ENCODE data around the gene HTRA1.

Gene HTRA1

GRCh38 chr10:122461729-122462532 lies 578 bp downstream of the HTRA1 start:
- DNase-seq (ENCODE audit: low spot score): no peak
- no peak overlapping the region for H3K27ac Mint-ChIP-seq
- peaks cover 2% of the 10 kb centered on the region for H3K4me1 Mint-ChIP-seq (ENCODE audit: low read depth)
- peak overlapping the region; percentile 78 for H3K4me3 Mint-ChIP-seq
- H3K27me3 Mint-ChIP-seq (ENCODE audit: low read depth): peaks cover 72% of the 10 kb centered on the region
- H3K9me3 Mint-ChIP-seq: no peaks in the 10 kb centered on the region
- peaks cover 2% of the 10 kb centered on the region for H3K36me3 Mint-ChIP-seq (ENCODE audit: low read depth)

GRCh38 chr10:122462533-122463465 lies 1.4 kb downstream of the HTRA1 start:
- Mint-ChIP-seq H3K27ac (no peak overlapping the region), H3K4me1 (ENCODE audit: low read depth) (peaks cover 2% of the 10 kb centered on the region), H3K4me3 (peak overlapping the region; percentile 78), H3K36me3 (ENCODE audit: low read depth) (peaks cover 2% of the 10 kb centered on the region), H3K27me3 (ENCODE audit: low read depth) (peaks cover 63% of the 10 kb centered on the region), H3K9me3 (no peaks in the 10 kb centered on the region)
- no peak for DNase-seq (ENCODE audit: low spot score)

- Mint-ChIP-seq H3K4me3 (no peak overlapping the region), H3K9me3 (no peaks in the 10 kb centered on the region), H3K4me1 (ENCODE audit: low read depth) (peaks cover 2% of the 10 kb centered on the region), H3K36me3 (ENCODE audit: low read depth) (peaks cover 2% of the 10 kb centered on the region), H3K27me3 (ENCODE audit: low read depth) (peaks cover 57% of the 10 kb centered on the region), H3K27ac (no peak overlapping the region)
- DNase-seq (ENCODE audit: low spot score): no peak
Measured at GRCh38 chr10:122463466-122464249, 2.3 kb downstream of the HTRA1 start.

GRCh38 chr10:122464250-122464510 lies 2.8 kb downstream of the HTRA1 start:
- DNase-seq (ENCODE audit: low spot score): no peak
- Mint-ChIP-seq H3K27ac (no peak overlapping the region), H3K4me3 (no peak overlapping the region), H3K36me3 (ENCODE audit: low read depth) (peaks cover 2% of the 10 kb centered on the region), H3K27me3 (ENCODE audit: low read depth) (peaks cover 53% of the 10 kb centered on the region), H3K9me3 (no peaks in the 10 kb centered on the region), H3K4me1 (ENCODE audit: low read depth) (peaks cover 2% of the 10 kb centered on the region)

GRCh38 chr10:122464586-122464985 lies 3.2 kb downstream of the HTRA1 start:
- peaks cover 2% of the 10 kb centered on the region for H3K36me3 Mint-ChIP-seq (ENCODE audit: low read depth)
- H3K27ac Mint-ChIP-seq: no peak overlapping the region
- peaks cover 2% of the 10 kb centered on the region for H3K4me1 Mint-ChIP-seq (ENCODE audit: low read depth)
- no peak for DNase-seq (ENCODE audit: low spot score)
- H3K4me3 Mint-ChIP-seq: no peak overlapping the region
- H3K27me3 Mint-ChIP-seq (ENCODE audit: low read depth): peaks cover 49% of the 10 kb centered on the region
- no peaks in the 10 kb centered on the region for H3K9me3 Mint-ChIP-seq

- DNase-seq (ENCODE audit: low spot score): no peak
- H3K27me3 Mint-ChIP-seq (ENCODE audit: low read depth): peaks cover 47% of the 10 kb centered on the region
- peaks cover 2% of the 10 kb centered on the region for H3K4me1 Mint-ChIP-seq (ENCODE audit: low read depth)
- no peak overlapping the region for H3K27ac Mint-ChIP-seq
- no peak overlapping the region for H3K4me3 Mint-ChIP-seq
- no peaks in the 10 kb centered on the region for H3K9me3 Mint-ChIP-seq
- H3K36me3 Mint-ChIP-seq (ENCODE audit: low read depth): peaks cover 2% of the 10 kb centered on the region
Measured at GRCh38 chr10:122465401-122466040, 4.2 kb downstream of the HTRA1 start.

GRCh38 chr10:122466951-122467381 lies 5.6 kb downstream of the HTRA1 start:
- H3K27me3 Mint-ChIP-seq (ENCODE audit: low read depth): peaks cover 48% of the 10 kb centered on the region

GRCh38 chr10:122467701-122468100 lies 6.3 kb downstream of the HTRA1 start:
- Mint-ChIP-seq H3K4me3 (no peak overlapping the region), H3K9me3 (no peaks in the 10 kb centered on the region), H3K4me1 (ENCODE audit: low read depth) (peaks cover under 1% of the 10 kb centered on the region), H3K36me3 (ENCODE audit: low read depth) (peaks cover 2% of the 10 kb centered on the region), H3K27me3 (ENCODE audit: low read depth) (peaks cover 44% of the 10 kb centered on the region), H3K27ac (no peak overlapping the region)
- no peak for DNase-seq (ENCODE audit: low spot score)

More at GRCh38 chr10:122466951-122467381, 5.6 kb downstream of the HTRA1 start:
- DNase-seq (ENCODE audit: low spot score): no peak
- H3K4me1 Mint-ChIP-seq (ENCODE audit: low read depth): peaks cover 2% of the 10 kb centered on the region
- H3K9me3 Mint-ChIP-seq: no peaks in the 10 kb centered on the region
- H3K36me3 Mint-ChIP-seq (ENCODE audit: low read depth): peaks cover 2% of the 10 kb centered on the region
- H3K4me3 Mint-ChIP-seq: no peak overlapping the region
- H3K27ac Mint-ChIP-seq: no peak overlapping the region

GRCh38 chr10:122468307-122468925 lies 7.1 kb downstream of the HTRA1 start:
- H3K36me3 Mint-ChIP-seq (ENCODE audit: low read depth): no peaks in the 10 kb centered on the region
- DNase-seq (ENCODE audit: low spot score): no peak
- no peaks in the 10 kb centered on the region for H3K9me3 Mint-ChIP-seq
- H3K4me3 Mint-ChIP-seq: no peak overlapping the region
- no peak overlapping the region for H3K27ac Mint-ChIP-seq
- peaks cover 37% of the 10 kb centered on the region for H3K27me3 Mint-ChIP-seq (ENCODE audit: low read depth)
- H3K4me1 Mint-ChIP-seq (ENCODE audit: low read depth): no peaks in the 10 kb centered on the region

GRCh38 chr10:122468926-122469781 lies 7.8 kb downstream of the HTRA1 start:
- no peak for DNase-seq (ENCODE audit: low spot score)
- Mint-ChIP-seq H3K9me3 (no peaks in the 10 kb centered on the region), H3K27me3 (ENCODE audit: low read depth) (peaks cover 31% of the 10 kb centered on the region)

GRCh38 chr10:122469848-122470247 lies 8.5 kb downstream of the HTRA1 start:
- H3K27me3 Mint-ChIP-seq (ENCODE audit: low read depth): peaks cover 31% of the 10 kb centered on the region
- H3K9me3 Mint-ChIP-seq: no peaks in the 10 kb centered on the region
- no peak for DNase-seq (ENCODE audit: low spot score)
- H3K4me1 Mint-ChIP-seq (ENCODE audit: low read depth): no peaks in the 10 kb centered on the region
- no peaks in the 10 kb centered on the region for H3K36me3 Mint-ChIP-seq (ENCODE audit: low read depth)
- H3K4me3 Mint-ChIP-seq: no peak overlapping the region
- no peak overlapping the region for H3K27ac Mint-ChIP-seq

More at GRCh38 chr10:122468926-122469781, 7.8 kb downstream of the HTRA1 start:
- Mint-ChIP-seq H3K36me3 (ENCODE audit: low read depth) (no peaks in the 10 kb centered on the region), H3K4me3 (no peak overlapping the region), H3K27ac (no peak overlapping the region), H3K4me1 (ENCODE audit: low read depth) (no peaks in the 10 kb centered on the region)

GRCh38 chr10:122471531-122472177 lies 10.3 kb downstream of the HTRA1 start:
- no peaks in the 10 kb centered on the region for H3K36me3 Mint-ChIP-seq (ENCODE audit: low read depth)
- no peak for DNase-seq (ENCODE audit: low spot score)
- H3K4me1 Mint-ChIP-seq (ENCODE audit: low read depth): no peaks in the 10 kb centered on the region
- H3K27me3 Mint-ChIP-seq (ENCODE audit: low read depth): peaks cover 23% of the 10 kb centered on the region
- no peak overlapping the region for H3K4me3 Mint-ChIP-seq
- no peaks in the 10 kb centered on the region for H3K9me3 Mint-ChIP-seq
- no peak overlapping the region for H3K27ac Mint-ChIP-seq

All from T-helper 2 cell treated with Interferon-gamma antibody and Interleukin-4, amounts not matched to agents 5 μg/mL and 100 μg/mL, for 36 hours (primary cell).